IMR-90 (cell line): Measurements from ENCODE around the gene ZNF488. TPM values are rescaled to one million over a fixed set of nuclear protein-coding genes. Genes with fewer than 3 reads are reported as not detected.

ENCODE experiments used
- ATAC-seq: fragments of 200-7000 bp; cut with Tn5 transposase; 2 replicates; pipeline ENCODE4 v1.9.1; 2020; ENCODE audit warnings: low read depth, mild to moderate bottlenecking, moderate library complexity
- BruUV-seq: library from RNA; stranded (reverse); fragments of 400-500 nt; replicated peaks from 2 replicates; lab custom pipeline; 2021; lab: Mats Ljungman, UMichigan
- CTCF ChIA-PET: fragments of 300-600 bp; formaldehyde crosslinking; extraction: SDS; loops from one replicate; lab custom pipeline; 2021; ENCODE audit warnings: antibody characterized with exemption; lab: Yijun Ruan, JAX
- POLR2A ChIA-PET: fragments of 300-600 bp; sonication (Branson Sonifier 250); formaldehyde crosslinking; loops from one replicate; lab custom pipeline; 2022; ENCODE audit warnings: antibody characterized with exemption; ENCODE audit not compliant: unreplicated experiment; lab: Charles Lee
- DNase-seq: peaks from one replicate; pipeline ENCODE4 v3.0.0; 2013
- H2AFZ ChIP-seq: replicated peaks from 2 replicates; pipeline ENCODE3; 2013; ENCODE audit warnings: low read length, mild to moderate bottlenecking; ENCODE audit not compliant: poor library complexity
- H2AK5ac ChIP-seq: 2 replicates; pipeline ENCODE4 v1.6.1; 2013; ENCODE audit warnings: low read depth, low read length, inconsistent platforms
- H2AK9ac ChIP-seq: replicated peaks from 2 replicates; pipeline ENCODE3; 2013; ENCODE audit warnings: mild to moderate bottlenecking, low read depth, low read length, moderate library complexity; ENCODE audit not compliant: poor library complexity
- H2BK120ac ChIP-seq: 2 replicates; pipeline ENCODE4 v1.6.1; 2013; ENCODE audit warnings: low read depth, low read length, inconsistent platforms
- H2BK15ac ChIP-seq: 3 replicates; pipeline ENCODE4 v1.6.1; 2013; ENCODE audit warnings: low read depth, low read length, inconsistent platforms
- H2BK20ac ChIP-seq: 2 replicates; pipeline ENCODE4 v1.6.1; 2013; ENCODE audit warnings: low read depth, mild to moderate bottlenecking, inconsistent platforms, low read length, moderate library complexity
- H2BK5ac ChIP-seq: 2 replicates; pipeline ENCODE4 v1.6.1; 2013; ENCODE audit warnings: mild to moderate bottlenecking, low read depth, low read length, inconsistent platforms; ENCODE audit not compliant: poor library complexity, severe bottlenecking
- H3K14ac ChIP-seq: replicated peaks from 2 replicates; pipeline ENCODE4 v1.6.1; 2013; ENCODE audit warnings: low read depth, low read length, inconsistent platforms
- H3K18ac ChIP-seq: 2 replicates; pipeline ENCODE4 v1.6.1; 2013; ENCODE audit warnings: low read depth, low read length, control low read depth
- H3K23ac ChIP-seq: 2 replicates; pipeline ENCODE4 v1.6.1; 2013; ENCODE audit warnings: low read depth, low read length, inconsistent platforms
- H3K27ac ChIP-seq: 2 replicates; pipeline ENCODE4 v1.5.1; 2013; ENCODE audit warnings: mild to moderate bottlenecking, control low read depth, low read length; ENCODE audit not compliant: insufficient read depth
- H3K27me3 ChIP-seq: 2 replicates; pipeline ENCODE4 v1.6.1; 2013; ENCODE audit warnings: low read length; ENCODE audit not compliant: control insufficient read depth, insufficient read depth
- H3K36me3 ChIP-seq: 2 replicates; pipeline ENCODE4 v1.6.1; 2013; ENCODE audit warnings: low read length, mixed read lengths; ENCODE audit not compliant: control insufficient read depth, insufficient read depth
- H3K4ac ChIP-seq: 2 replicates; pipeline ENCODE4 v1.6.1; 2013; ENCODE audit warnings: low read depth, low read length, inconsistent platforms
- H3K4me1 ChIP-seq: 2 replicates; pipeline ENCODE4 v1.6.1; 2013; ENCODE audit warnings: low read length, mixed read lengths; ENCODE audit not compliant: control insufficient read depth, insufficient read depth
- H3K4me2 ChIP-seq: 2 replicates; pipeline ENCODE4 v1.6.1; 2013; ENCODE audit warnings: low read depth, mild to moderate bottlenecking, control low read depth, low read length, moderate library complexity
- H3K4me3 ChIP-seq: 2 replicates; pipeline ENCODE4 v1.5.1; 2013; ENCODE audit warnings: low read depth, mild to moderate bottlenecking, control low read depth, low read length, moderate library complexity; ENCODE audit not compliant: insufficient read depth
- H3K56ac ChIP-seq: 2 replicates; pipeline ENCODE4 v1.6.1; 2013; ENCODE audit warnings: low read length, inconsistent platforms; ENCODE audit not compliant: insufficient read depth; ENCODE audit errors: extremely low read depth
- H3K79me1 ChIP-seq, 2 experiments: 2 replicates each; pipeline ENCODE4 v1.6.1; 2013; ENCODE audit warnings: low read length in 2 of 2, inconsistent platforms in 1 of 2, low read depth in 1 of 2
- H3K9ac ChIP-seq: 2 replicates; pipeline ENCODE4 v1.6.1; 2013; ENCODE audit warnings: low read depth, low read length, control low read depth
- H3K9me1 ChIP-seq: 2 replicates; pipeline ENCODE4 v1.6.1; 2013; ENCODE audit warnings: low read length, inconsistent platforms; ENCODE audit not compliant: insufficient read depth
- H3K9me3 ChIP-seq: 2 replicates; pipeline ENCODE4 v1.6.1; 2013; ENCODE audit warnings: low read length; ENCODE audit not compliant: control insufficient read depth, insufficient read depth
- H4K20me1 ChIP-seq: 2 replicates; pipeline ENCODE4 v1.6.1; 2013; ENCODE audit warnings: low read length, inconsistent platforms; ENCODE audit not compliant: insufficient read depth
- H4K5ac ChIP-seq: 2 replicates; pipeline ENCODE4 v1.6.1; 2013; ENCODE audit warnings: mild to moderate bottlenecking, low read depth, low read length, control low read depth
- H4K8ac ChIP-seq, 2 experiments: 2 replicates each; pipeline ENCODE4 v1.6.1; 2013; ENCODE audit warnings: low read depth in 2 of 2, low read length in 2 of 2, control low read depth in 1 of 2, inconsistent platforms in 1 of 2
- H4K91ac ChIP-seq: 2 replicates; pipeline ENCODE4 v1.6.1; 2013; ENCODE audit warnings: low read depth, low read length, inconsistent platforms; ENCODE audit not compliant: insufficient read depth
- BHLHE40 ChIP-seq: fragments of 150-350 bp; IDR thresholded peaks from 2 replicates; pipeline ENCODE4 v1.6.1; 2016; ENCODE audit warnings: mild to moderate bottlenecking, low read depth, low read length
- CEBPB ChIP-seq: IDR thresholded peaks from 2 replicates; pipeline ENCODE4 v1.6.1; 2012; ENCODE audit warnings: low read depth, low read length, improper control_type of control experiment
- CHD1 ChIP-seq: IDR thresholded peaks from 2 replicates; pipeline ENCODE4 v1.6.1; 2012; ENCODE audit warnings: low read depth, low read length, improper control_type of control experiment
- CTCF ChIP-seq: conservative IDR thresholded peaks from 2 replicates; pipeline ENCODE4 v1.5.1; 2012; ENCODE audit warnings: mild to moderate bottlenecking, low read depth, low read length, improper control_type of control experiment
- ELK1 ChIP-seq: fragments of 150-350 bp; IDR thresholded peaks from 2 replicates; pipeline ENCODE4 v1.6.1; 2016; ENCODE audit warnings: low read depth, mild to moderate bottlenecking, low read length, moderate library complexity, borderline replicate concordance
- FOS ChIP-seq: fragments of 150-350 bp; IDR thresholded peaks from 2 replicates; pipeline ENCODE4 v1.6.1; 2016; ENCODE audit warnings: low read depth, low read length
- MAFK ChIP-seq: IDR thresholded peaks from 2 replicates; pipeline ENCODE4 v1.6.1; 2012; ENCODE audit warnings: low read depth, low read length, improper control_type of control experiment
- MAZ ChIP-seq: IDR thresholded peaks from 2 replicates; pipeline ENCODE4 v1.6.1; 2012; ENCODE audit warnings: low read depth, mild to moderate bottlenecking, low read length, improper control_type of control experiment, moderate library complexity, borderline replicate concordance
- MXI1 ChIP-seq: IDR thresholded peaks from 2 replicates; pipeline ENCODE4 v1.6.1; 2012; ENCODE audit warnings: low read depth, mild to moderate bottlenecking, low read length, moderate library complexity, borderline replicate concordance
- NFE2L2 ChIP-seq: fragments of 150-350 bp; IDR thresholded peaks from 2 replicates; pipeline ENCODE4 v1.6.1; 2016; ENCODE audit warnings: low read depth, mild to moderate bottlenecking, low read length
- POLR2A ChIP-seq: IDR thresholded peaks from 2 replicates; pipeline ENCODE4 v1.6.1; 2012; ENCODE audit warnings: mild to moderate bottlenecking, low read depth, low read length
- RAD21 ChIP-seq: IDR thresholded peaks from 2 replicates; pipeline ENCODE4 v1.6.1; 2012; ENCODE audit warnings: low read length, improper control_type of control experiment
- RCOR1 ChIP-seq: IDR thresholded peaks from 2 replicates; pipeline ENCODE4 v1.6.1; 2012; ENCODE audit warnings: mild to moderate bottlenecking, low read length, improper control_type of control experiment; ENCODE audit not compliant: insufficient replicate concordance
- RFX5 ChIP-seq: IDR thresholded peaks from 2 replicates; pipeline ENCODE4 v1.8.0; 2012; ENCODE audit warnings: low read depth, mild to moderate bottlenecking, low read length, moderate library complexity
- SMC3 ChIP-seq: fragments of 150-350 bp; IDR thresholded peaks from 2 replicates; pipeline ENCODE4 v1.6.1; 2016; ENCODE audit warnings: low read depth, mild to moderate bottlenecking, antibody characterized with exemption, low read length, moderate library complexity
- USF2 ChIP-seq: fragments of 150-350 bp; IDR thresholded peaks from 2 replicates; pipeline ENCODE4 v1.6.1; 2017; ENCODE audit warnings: mild to moderate bottlenecking, antibody characterized with exemption, low read length, low read depth
- WGBS, 2 experiments: methylation state at CpG; one replicate each; pipeline versions ENCODE4 v1.1.5 to v1.1.7; 2013; ENCODE audit warnings: missing lambda C conversion rate in 2 of 2; ENCODE audit not compliant: insufficient read length in 1 of 2; ENCODE audit errors: extremely low coverage in 2 of 2; 5-methylcytosine and 5-hydroxymethylcytosine counted together
- dilution Hi-C: fragments of 300-500 bp; cut with HindIII; formaldehyde crosslinking; loops from one replicate; pipeline ENCODE4 v1.14.3; 2018; ENCODE audit warnings: low sequenced_read_pairs; ENCODE audit not compliant: unreplicated experiment
- in situ Hi-C: fragments of 300-500 bp; cut with MboI; formaldehyde crosslinking; loops from 3 replicates; pipeline ENCODE4 v1.14.3; 2019; ENCODE audit warnings: low sequenced_read_pairs, inconsistent platforms, mixed read lengths
- intact Hi-C: fragments of 100-400 bp; cut with micrococcal nuclease; formaldehyde crosslinking; loops from 2 replicates; pipeline ENCODE4 v1.10.0; 2022
- polyA plus RNA-seq, 3 experiments: library from polyadenylated mRNA; depleted of rRNA; stranded (reverse); fragments of >200 nt; gene quantifications; 2 replicates each; pipeline ENCODE4 v1.2.3, GENCODE V29; 2012; ENCODE audit warnings: low replicate concordance in 1 of 3
- total RNA-seq: library from RNA; depleted of rRNA; stranded (reverse); fragments of >200 nt; gene quantifications from 2 replicates; pipeline ENCODE4 v1.2.3, GENCODE V29; 2012

ZNF488 gene
- total and polyA plus RNA-seq, 2 of the 4 experiments (the other 2 are of a cell fraction): under 0.01 to 0.14 TPM

GRCh38 chr10:47389619-47390018 lies 5.5 kb upstream of the ZNF488 start:
- Histone ChIP-seq H3K27me3 (peaks cover 21% of the 10 kb centered on the region), H3K4me3 (no peak overlapping the region), H3K9me3 (no peaks in the 10 kb centered on the region; the same call in none of the 2 replicates), H3K4me2 (no peak overlapping the region), H2BK120ac (no peak overlapping the region), H2AFZ (no peak overlapping the region), H3K56ac (no peak overlapping the region), H4K20me1 (no peaks in the 10 kb centered on the region), H3K4me1 (no peaks in the 10 kb centered on the region), H4K8ac (no peak overlapping the region), H2BK20ac (no peak overlapping the region), H2BK15ac (no peak overlapping the region), H3K9me1 (no peaks in the 10 kb centered on the region), H3K36me3 (no peaks in the 10 kb centered on the region), H3K18ac (no peak overlapping the region), H3K27ac (no peak overlapping the region), H4K91ac (no peak overlapping the region), H3K23ac (no peak overlapping the region), H2AK5ac (no peak overlapping the region), H3K14ac (no peak overlapping the region), H2BK5ac (no peak overlapping the region), H2AK9ac (no peak overlapping the region), H3K4ac (no peak overlapping the region), H3K79me1 (no peaks in the 10 kb centered on the region), H4K5ac (no peak overlapping the region), H3K9ac (no peak overlapping the region)
- BruUV-seq: no TSS peak
- dilution Hi-C loops (no loop called here), intact Hi-C loops (no loop called here), in situ Hi-C loops (loop anchor here (10.0 kb wide), 1 partner anchor 1285 kb away; no protein-coding TSS in a partner anchor)
- DNase-seq: no peak
- no peak for ATAC-seq
- POLR2A ChIA-PET: no interaction called here
- TF ChIP-seq FOS (no peak), MAFK (no peak), USF2 (no peak), RFX5 (no peak), RAD21 (no peak), MAZ (no peak), ELK1 (no peak), CHD1 (no peak), POLR2A (no peak), BHLHE40 (no peak), NFE2L2 (no peak), MXI1 (no peak), CEBPB (no peak), SMC3 (no peak), CTCF (no peak), RCOR1 (no peak)
- WGBS, 2 experiments: no CpG with 5 or more reads among the region's 3 CpGs
- CTCF ChIA-PET: no interaction called here
